ENCODE measurements around the gene NT5DC3. TPM values are rescaled to one million over a fixed set of nuclear protein-coding genes. Genes with fewer than 3 reads are reported as not detected.

NT5DC3 gene
- total RNA-seq, 2 experiments from 2014 or later, result 2.7 to 5.3 TPM

DNA sequence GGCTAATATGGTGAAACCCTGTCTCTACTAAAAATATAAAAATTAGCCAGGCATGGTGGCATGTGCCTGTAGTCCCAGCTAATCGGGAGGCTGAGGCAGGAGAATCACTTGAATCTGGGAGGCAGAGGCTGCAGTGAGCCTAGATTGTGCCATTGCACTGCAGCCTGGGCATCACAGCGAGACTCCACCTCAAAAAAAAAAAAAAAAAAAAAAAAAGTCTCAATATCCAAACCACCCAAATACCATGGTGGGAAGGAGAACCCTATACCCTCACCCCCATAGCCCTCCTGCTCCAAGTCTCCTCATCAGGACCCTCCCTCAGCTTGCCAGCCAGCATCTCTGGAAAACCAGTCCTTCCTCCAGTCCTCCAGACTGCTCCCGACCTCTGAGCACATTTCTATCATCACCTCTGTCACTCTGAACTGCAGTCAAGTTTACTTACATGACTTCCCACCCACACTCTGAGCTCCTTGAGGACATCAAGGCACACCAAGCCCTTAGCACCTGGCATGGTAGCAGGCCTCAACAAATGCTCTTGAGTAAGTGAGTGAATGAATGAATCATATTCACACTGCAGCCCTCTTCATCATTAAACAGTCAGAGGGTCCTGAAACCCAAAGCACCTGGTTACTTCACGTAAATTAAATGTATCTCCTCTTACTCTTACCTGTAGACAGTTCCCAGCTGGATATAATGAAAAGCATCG is 35.2 kb downstream of the NT5DC3 start:
- CTCF ChIA-PET, result no interaction called here
- H3K27me3 Mint-ChIP-seq, result no peaks in the 10 kb centered on the region
- no peaks in the 10 kb centered on the region for H3K9me3 Mint-ChIP-seq (ENCODE audit: low read depth)
- no peak for DNase-seq
- peaks cover 5% of the 10 kb centered on the region for H3K36me3 Mint-ChIP-seq
- no peak overlapping the region for H3K27ac Mint-ChIP-seq
- ATAC-seq, result no peak
- H3K4me1 Mint-ChIP-seq, result no peaks in the 10 kb centered on the region
- H3K4me3 Mint-ChIP-seq, result no peak overlapping the region

DNA sequence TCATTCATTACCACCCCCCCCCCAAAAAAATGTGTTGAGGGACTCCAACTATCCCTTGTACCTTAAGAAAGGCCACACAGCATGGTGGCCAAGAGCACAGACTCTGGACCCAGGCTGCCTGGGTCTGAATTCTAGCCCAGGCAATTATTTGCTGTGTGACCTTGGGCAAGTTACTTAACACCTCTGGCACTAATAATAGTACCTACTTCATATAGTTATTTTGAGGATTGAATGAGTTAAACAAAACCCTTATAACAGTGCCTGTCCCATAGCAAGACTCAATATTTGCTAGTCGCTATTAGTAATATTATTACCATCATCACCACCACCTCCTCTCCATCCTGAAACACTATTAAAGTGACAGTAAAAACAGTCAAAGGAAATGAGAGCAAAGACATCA is 37.2 kb downstream of the NT5DC3 start:
- Mint-ChIP-seq H3K4me1 (no peaks in the 10 kb centered on the region), H3K27ac (no peak overlapping the region), H3K9me3 (ENCODE audit: low read depth) (no peaks in the 10 kb centered on the region), H3K4me3 (no peak overlapping the region), H3K36me3 (peaks cover 4% of the 10 kb centered on the region), H3K27me3 (no peaks in the 10 kb centered on the region)
- ATAC-seq, result no peak
- DNase-seq, result no peak
- CTCF ChIA-PET, result no interaction called here

DNA sequence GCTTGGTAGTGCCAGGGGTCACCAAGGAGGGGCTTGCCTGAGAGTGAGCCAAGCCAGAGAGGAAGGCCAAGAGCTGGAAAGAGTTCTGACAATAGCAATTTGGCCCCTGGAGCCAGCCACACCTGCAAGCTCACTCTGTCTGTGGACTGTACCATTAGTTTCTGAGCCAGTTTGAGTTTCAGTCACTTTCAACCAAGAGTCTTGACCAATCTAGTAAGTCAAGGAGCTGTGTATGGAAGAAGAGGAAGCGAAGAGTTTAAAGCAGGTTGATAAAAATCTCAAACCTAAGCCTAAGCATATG is 38.5 kb downstream of the NT5DC3 start:
- H3K27ac Mint-ChIP-seq, result no peak overlapping the region
- CTCF ChIA-PET, result interaction anchor here (0.5 kb wide), 1 partner anchor 16 kb away, joined by 3 read pairs; no protein-coding TSS in a partner anchor
- ATAC-seq, result no peak
- no peaks in the 10 kb centered on the region for H3K4me1 Mint-ChIP-seq
- H3K27me3 Mint-ChIP-seq, result no peaks in the 10 kb centered on the region
- no peak for DNase-seq
- peaks cover 4% of the 10 kb centered on the region for H3K36me3 Mint-ChIP-seq
- H3K9me3 Mint-ChIP-seq (ENCODE audit: low read depth), result no peaks in the 10 kb centered on the region
- H3K4me3 Mint-ChIP-seq, result no peak overlapping the region

DNA sequence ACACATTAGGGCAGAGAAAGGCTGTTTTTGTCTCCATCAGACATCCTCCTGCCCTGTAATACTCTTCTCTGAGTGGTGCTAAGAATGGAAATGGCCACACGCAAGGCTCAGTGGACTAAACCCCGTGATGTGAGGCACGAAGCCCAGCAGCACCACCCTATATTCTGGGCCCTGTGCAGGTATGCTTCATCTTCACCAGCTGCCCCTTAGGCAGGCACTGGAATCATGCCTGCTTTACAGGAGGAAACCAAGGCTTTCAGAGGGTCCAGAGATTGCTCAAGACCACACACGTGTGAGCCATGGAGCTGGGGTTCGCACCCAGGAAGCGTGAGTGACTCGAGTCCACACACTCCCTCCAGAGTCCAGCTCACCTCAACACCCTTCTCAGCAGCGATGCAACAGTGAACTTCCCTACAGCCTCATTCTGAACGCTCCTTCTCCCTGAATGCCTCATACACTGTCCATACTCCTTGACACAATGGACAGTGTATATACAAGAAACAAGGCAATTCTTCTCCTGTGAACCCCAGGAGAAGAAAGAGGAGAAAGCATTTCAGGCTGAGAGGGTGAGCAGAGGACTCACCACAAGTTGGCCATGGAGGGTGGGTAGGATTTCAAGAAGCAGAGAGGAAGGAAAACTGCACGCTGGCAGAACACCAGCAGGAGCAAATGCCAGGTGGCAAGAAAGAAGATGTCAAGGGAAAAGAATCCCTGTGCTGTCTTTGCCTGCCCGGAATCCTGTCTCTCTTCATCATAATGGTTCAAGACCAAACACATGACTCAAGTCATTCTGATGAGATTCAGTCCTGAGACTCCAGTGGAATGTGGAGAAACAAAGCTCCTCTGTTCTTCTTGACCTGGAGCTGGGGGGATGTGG is 39.1 kb downstream of the NT5DC3 start:
- Mint-ChIP-seq H3K27ac (no peak overlapping the region), H3K9me3 (ENCODE audit: low read depth) (no peaks in the 10 kb centered on the region), H3K4me3 (no peak overlapping the region), H3K36me3 (peaks cover 4% of the 10 kb centered on the region), H3K27me3 (no peaks in the 10 kb centered on the region), H3K4me1 (no peaks in the 10 kb centered on the region)
- ATAC-seq (no peak), DNase-seq (no peak)
- CTCF ChIA-PET, result interaction anchor here (0.5 kb wide), 1 partner anchor 15 kb away, joined by 3 read pairs; no protein-coding TSS in a partner anchor

DNA sequence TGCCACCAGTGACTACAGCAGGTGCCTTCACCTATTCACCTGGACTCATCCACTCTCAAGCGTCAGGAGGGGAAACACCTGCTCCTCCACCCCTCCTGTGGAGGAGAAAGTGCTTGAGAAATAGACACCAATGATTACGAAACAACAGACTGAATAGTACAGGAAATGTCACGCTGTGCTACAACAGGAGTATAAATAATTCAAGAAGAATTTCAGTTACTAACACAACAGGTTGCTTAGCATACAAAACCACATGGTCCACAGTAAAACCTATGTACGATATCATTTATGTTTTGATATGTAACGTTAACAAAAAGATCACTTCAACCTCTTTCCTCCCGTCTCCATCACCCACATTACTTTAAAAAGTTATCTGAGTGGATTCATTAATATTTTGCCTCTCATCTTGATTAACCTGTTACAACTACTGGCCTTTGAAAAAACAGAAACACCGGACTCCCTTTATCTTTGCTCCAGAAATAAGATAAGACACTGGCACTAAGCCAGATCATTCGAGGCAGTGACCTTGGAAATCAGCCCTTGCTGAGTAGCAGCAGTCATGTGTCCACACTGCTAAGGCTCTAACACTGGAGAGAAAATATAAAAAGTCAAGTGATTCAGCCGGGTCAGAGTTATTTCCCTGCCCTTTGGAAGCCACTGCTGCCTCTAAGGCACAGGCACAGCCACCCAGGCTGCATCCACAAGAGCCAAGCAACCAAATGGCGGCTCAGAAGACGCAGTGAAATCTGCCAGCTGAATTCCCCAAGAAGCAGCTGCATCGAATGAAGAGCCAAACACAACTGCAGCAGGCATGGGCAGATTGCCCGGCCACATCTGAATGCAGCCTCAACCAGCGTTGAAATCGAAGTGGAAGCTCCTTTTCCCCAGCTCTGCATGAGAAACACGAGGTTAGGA is 40.9 kb downstream of the NT5DC3 start:
- H3K27ac Mint-ChIP-seq, result no peak overlapping the region
- peaks cover under 1% of the 10 kb centered on the region for H3K4me1 Mint-ChIP-seq
- no peaks in the 10 kb centered on the region for H3K9me3 Mint-ChIP-seq (ENCODE audit: low read depth)
- CTCF ChIA-PET, result no interaction called here
- no peak overlapping the region for H3K4me3 Mint-ChIP-seq
- ATAC-seq, result no peak
- DNase-seq, result no peak
- H3K27me3 Mint-ChIP-seq, result no peaks in the 10 kb centered on the region
- H3K36me3 Mint-ChIP-seq, result peaks cover 3% of the 10 kb centered on the region

DNA sequence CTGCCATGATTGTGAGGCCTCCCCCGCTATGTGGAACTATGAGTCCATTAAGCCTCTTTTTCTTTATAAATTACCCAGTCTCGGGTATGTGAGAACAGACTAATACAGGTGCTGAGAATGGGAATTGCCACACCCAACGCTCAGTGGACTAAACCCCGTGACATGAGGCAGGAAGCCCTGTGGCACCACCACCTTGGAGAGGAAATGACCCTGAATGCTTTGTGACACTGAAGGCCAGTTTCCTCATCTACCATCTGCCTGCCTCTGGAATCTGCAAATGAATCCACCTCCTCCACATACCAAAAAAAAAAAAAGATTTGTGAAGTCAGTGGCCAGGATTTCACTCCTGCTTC is 41.6 kb downstream of the NT5DC3 start:
- H3K4me3 Mint-ChIP-seq, result no peak overlapping the region
- H3K36me3 Mint-ChIP-seq, result peaks cover 2% of the 10 kb centered on the region
- H3K4me1 Mint-ChIP-seq, result peaks cover 7% of the 10 kb centered on the region
- H3K27me3 Mint-ChIP-seq, result no peaks in the 10 kb centered on the region
- CTCF ChIA-PET, result no interaction called here
- DNase-seq (no peak), ATAC-seq (no peak)
- H3K9me3 Mint-ChIP-seq (ENCODE audit: low read depth), result no peaks in the 10 kb centered on the region
- no peak overlapping the region for H3K27ac Mint-ChIP-seq

DNA sequence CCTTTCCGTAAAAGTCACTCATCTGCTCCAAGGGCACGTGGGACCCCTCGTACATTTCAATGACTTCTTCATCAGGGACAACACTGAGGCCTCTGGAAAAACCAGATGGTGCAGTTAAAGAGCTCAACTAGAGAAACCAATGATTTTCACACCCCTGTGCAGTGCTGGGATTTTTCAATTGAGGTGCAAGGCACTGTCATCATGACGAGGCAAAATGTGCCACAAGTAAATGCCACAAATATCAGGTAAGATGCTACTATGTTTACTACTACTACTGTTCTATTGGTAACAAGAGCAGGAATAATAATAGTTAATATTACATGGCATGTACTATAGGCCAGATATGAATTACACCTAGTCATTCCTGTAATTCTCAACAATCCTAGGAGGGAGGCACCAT is 42.4 kb downstream of the NT5DC3 start:
- Mint-ChIP-seq H3K4me3 (no peak overlapping the region), H3K9me3 (ENCODE audit: low read depth) (no peaks in the 10 kb centered on the region), H3K4me1 (peaks cover 8% of the 10 kb centered on the region), H3K27me3 (no peaks in the 10 kb centered on the region), H3K27ac (no peak overlapping the region), H3K36me3 (peaks cover 4% of the 10 kb centered on the region)
- no peak for ATAC-seq
- DNase-seq, result no peak
- CTCF ChIA-PET, result no interaction called here

DNA sequence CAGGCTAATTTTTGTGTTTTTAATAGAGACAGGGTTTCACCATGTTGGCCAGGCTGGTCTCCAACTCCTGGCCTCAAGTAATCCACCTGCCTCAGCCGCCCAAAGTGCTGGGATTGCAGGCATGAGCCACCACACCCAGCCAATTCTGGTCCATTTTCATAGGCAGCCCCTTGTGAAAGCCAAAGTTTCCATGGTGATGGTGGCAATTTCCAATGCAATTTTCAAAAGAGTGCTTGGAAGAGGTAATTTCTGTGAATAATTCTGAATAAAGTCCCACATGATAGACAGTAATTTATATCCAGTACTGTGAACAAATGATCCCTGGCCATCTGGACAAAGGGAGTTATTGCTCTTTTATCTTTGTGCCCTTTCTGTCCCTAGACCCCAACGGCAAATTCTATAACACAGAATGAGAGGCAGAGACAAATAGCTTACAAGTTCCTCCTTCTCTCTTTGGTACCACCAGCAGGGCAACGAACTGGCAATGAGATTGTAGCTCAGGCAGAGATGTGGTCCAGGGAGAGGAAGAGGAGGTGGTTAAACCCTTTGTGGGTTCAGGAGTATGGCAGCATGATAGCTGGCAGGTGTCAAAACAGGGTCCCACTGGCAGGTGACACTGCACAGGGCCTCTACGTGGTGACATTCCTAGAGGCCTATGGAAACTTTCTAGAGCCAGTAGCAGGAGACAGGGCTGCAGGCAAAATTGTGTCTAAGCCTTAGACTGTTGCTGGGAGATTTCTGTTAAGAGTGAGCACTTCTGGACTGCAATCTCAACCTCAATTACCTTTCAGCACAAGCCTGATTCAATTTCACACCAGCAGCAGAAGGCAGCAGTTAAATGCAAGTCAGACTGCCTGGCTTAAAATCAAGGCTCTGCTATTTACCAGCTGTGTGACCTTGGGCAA is 46.5 kb downstream of the NT5DC3 start:
- H3K27me3 Mint-ChIP-seq, result no peaks in the 10 kb centered on the region
- CTCF ChIA-PET, result no interaction called here

DNA sequence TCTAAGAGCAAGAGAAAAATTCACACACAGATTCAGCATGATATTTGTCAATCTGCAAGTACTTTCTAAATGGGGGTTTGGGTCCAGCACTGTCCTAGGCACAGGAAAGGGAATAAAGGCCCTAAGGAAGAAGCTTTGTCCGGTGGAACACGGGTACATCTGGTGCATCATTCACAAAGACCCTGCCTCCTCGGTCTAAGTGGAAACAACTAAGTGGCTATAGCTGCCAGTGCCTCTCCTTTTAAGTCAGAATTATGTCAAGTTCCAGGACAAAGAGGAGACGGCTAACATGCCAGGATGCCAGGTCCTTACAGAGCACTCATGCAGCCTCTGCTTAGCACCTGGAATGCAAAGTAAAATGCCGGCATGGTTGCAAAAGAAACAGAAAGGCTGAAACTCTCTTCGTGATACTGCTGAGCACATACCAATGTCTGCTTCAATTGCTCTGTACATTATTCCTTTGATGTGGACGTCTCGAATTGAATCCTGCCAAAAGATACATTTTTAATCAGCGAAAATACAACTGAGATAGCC is 47.5 kb downstream of the NT5DC3 start:
- Mint-ChIP-seq H3K27ac (no peak overlapping the region), H3K36me3 (peaks cover 6% of the 10 kb centered on the region), H3K9me3 (ENCODE audit: low read depth) (no peaks in the 10 kb centered on the region), H3K4me3 (no peak overlapping the region), H3K4me1 (peaks cover 8% of the 10 kb centered on the region), H3K27me3 (no peaks in the 10 kb centered on the region)
- DNase-seq (no peak), ATAC-seq (no peak)
- CTCF ChIA-PET, result no interaction called here

More for the DNA sequence above, 46.5 kb downstream of the NT5DC3 start:
- DNase-seq (no peak), ATAC-seq (no peak)
- Mint-ChIP-seq H3K4me1 (peaks cover 8% of the 10 kb centered on the region), H3K36me3 (peaks cover 6% of the 10 kb centered on the region), H3K4me3 (no peak overlapping the region), H3K9me3 (ENCODE audit: low read depth) (no peaks in the 10 kb centered on the region), H3K27ac (no peak overlapping the region)

DNA sequence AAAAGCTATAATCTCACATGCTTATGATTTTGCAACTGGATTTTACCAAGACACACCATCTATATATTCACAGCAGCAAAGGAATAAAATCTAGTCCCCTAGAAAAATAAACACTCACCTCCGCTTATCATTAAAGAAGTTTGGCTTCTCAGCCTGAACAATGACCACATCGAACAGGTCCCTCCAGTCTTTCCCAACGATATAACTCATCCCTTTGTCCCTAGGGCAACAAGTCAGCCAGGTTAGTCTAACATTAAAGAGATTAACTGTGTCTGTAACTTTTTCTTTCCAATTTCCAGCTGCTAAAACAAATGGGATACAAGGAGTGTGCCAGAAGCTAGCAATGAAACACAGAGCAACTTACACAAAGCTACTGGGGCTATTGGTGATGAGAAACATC is 48.0 kb downstream of the NT5DC3 start:
- Mint-ChIP-seq H3K4me3 (no peak overlapping the region), H3K27me3 (no peaks in the 10 kb centered on the region), H3K27ac (no peak overlapping the region), H3K4me1 (peaks cover 8% of the 10 kb centered on the region), H3K36me3 (peaks cover 6% of the 10 kb centered on the region), H3K9me3 (ENCODE audit: low read depth) (no peaks in the 10 kb centered on the region)
- DNase-seq (no peak), ATAC-seq (no peak)
- CTCF ChIA-PET, result no interaction called here

DNA sequence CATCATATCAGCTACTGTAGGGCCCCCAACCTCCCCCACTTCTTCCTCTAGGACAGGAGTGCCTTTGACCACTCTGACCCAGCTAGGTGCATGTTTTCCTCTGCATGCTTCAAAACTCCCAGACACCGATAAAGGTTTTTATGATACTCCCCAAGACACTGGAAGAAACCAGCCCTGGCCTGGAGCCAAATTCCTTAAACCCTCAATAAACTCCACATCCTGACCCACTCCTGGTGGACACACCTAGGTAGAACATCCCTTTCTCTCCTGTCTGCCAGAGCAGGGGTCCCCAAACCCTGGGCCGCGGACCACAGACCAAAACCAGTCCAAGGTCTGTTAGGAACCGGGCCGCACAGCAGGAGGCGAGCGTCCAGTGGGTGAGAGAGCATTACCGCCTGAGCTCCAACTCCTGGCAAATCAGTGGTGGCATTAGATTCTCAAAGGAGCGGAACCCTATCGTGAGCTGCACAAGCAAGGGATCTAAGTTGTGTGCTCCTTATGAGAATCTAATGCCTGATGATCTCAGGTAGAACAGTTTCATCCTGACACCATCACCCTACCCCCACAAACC is 49.6 kb downstream of the NT5DC3 start:
- no peak overlapping the region for H3K27ac Mint-ChIP-seq
- no peaks in the 10 kb centered on the region for H3K9me3 Mint-ChIP-seq (ENCODE audit: low read depth)
- ATAC-seq (no peak), DNase-seq (no peak)
- H3K36me3 Mint-ChIP-seq, result peaks cover 6% of the 10 kb centered on the region
- peaks cover 8% of the 10 kb centered on the region for H3K4me1 Mint-ChIP-seq
- no peaks in the 10 kb centered on the region for H3K27me3 Mint-ChIP-seq
- CTCF ChIA-PET, result interaction anchor here (1.3 kb wide), 1 partner anchor 19 kb away, joined by 3 read pairs; no protein-coding TSS in a partner anchor
- H3K4me3 Mint-ChIP-seq, result no peak overlapping the region

DNA sequence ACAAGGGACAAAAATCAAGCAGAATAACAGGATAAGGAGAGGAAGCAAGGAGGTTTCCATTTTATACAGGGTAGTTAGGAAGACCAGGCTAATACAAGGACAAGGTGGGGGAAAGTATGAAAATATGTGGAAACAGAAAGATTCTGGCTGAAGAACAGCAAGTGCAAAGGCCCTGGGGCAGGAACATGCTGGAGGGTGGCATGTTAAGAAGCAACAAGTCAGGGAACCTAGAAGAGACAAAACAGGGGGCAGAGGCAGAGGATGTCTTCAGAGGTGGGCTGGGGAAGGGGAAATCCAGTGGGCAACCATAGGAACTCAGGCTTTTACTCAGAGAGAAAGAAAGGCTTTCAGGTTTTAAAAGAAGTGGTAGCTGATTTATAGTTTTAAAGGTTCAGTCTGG is 54.8 kb downstream of the NT5DC3 start:
- ATAC-seq, result no peak

More for the DNA sequence above, 54.8 kb downstream of the NT5DC3 start:
- Mint-ChIP-seq H3K27me3 (no peaks in the 10 kb centered on the region), H3K4me1 (no peaks in the 10 kb centered on the region), H3K4me3 (no peak overlapping the region), H3K9me3 (ENCODE audit: low read depth) (no peaks in the 10 kb centered on the region), H3K27ac (no peak overlapping the region), H3K36me3 (peaks cover 5% of the 10 kb centered on the region)
- CTCF ChIA-PET, result no interaction called here
- no peak for DNase-seq

All from activated CD8-positive, alpha-beta memory T cell treated with anti-CD3 and anti-CD28 coated beads, Interleukin-2, amount 10 ng/mL, durations not matched to agents 7 days and 5 days (primary cell).